HEK293 (cell line): ENCODE results near the gene GBF1.

Experiments used
- SP3 ChIP-seq: fragments of 450-650 bp; formaldehyde crosslinking; IDR thresholded peaks from 2 replicates; pipeline ENCODE4 v1.5.1; 2016; ENCODE audit warnings: missing biosample characterization, missing genetic modification characterization
- ZNF175 ChIP-seq: fragments of 450-650 bp; formaldehyde crosslinking; IDR thresholded peaks from 2 replicates; pipeline ENCODE4 v1.5.1; 2016; ENCODE audit warnings: missing biosample characterization, missing genetic modification characterization
- ZNF585B ChIP-seq: fragments of 450-650 bp; formaldehyde crosslinking; IDR thresholded peaks from 2 replicates; pipeline ENCODE4 v1.5.1; 2016; ENCODE audit warnings: missing biosample characterization, missing genetic modification characterization

GRCh38 chr10:102291221-102291905 lies 46.0 kb downstream of the GBF1 start:
- TF ChIP-seq ZNF585B (tag by site-specific recombination): no peak
- no peak for TF ChIP-seq SP3 (tag by site-specific recombination)
- no peak for TF ChIP-seq ZNF175 (tag by site-specific recombination)
